Vagina (tissue), 2 donors: Measurements from ENCODE around the gene BMERB1. TPM values are rescaled to one million over a fixed set of nuclear protein-coding genes. Genes with fewer than 3 reads are reported as not detected.
A peak's percentile ranks its signal among the peaks of the same experiment; 100 is the strongest.

Source experiments
- DNase-seq, 2 donors: peaks; one replicate each; pipeline ENCODE4 v3.0.0-alpha.2; 2017; ENCODE audit errors: extremely low spot score in 2 of 2
- H3K27ac ChIP-seq: fragments of 200-600 bp; sonication (generic); one replicate; pipeline ENCODE4 v1.5.1; 2019
- H3K27me3 ChIP-seq: fragments of 200-600 bp; sonication (generic); one replicate; pipeline ENCODE4 v1.5.1; 2019
- H3K36me3 ChIP-seq, 2 donors: fragments of 200-600 bp; sonication (generic); one replicate each; pipeline ENCODE4 v1.5.1; 2017 to 2019
- H3K4me1 ChIP-seq: fragments of 200-600 bp; sonication (generic); one replicate; pipeline ENCODE4 v1.5.1; 2019
- H3K4me3 ChIP-seq, 2 donors: fragments of 200-600 bp; sonication (generic); 1 replicate in 1 of 2; 2 replicates in 1 of 2; pipeline ENCODE4 v1.5.1; 2016 to 2019
- H3K9me3 ChIP-seq: fragments of 200-600 bp; sonication (generic); one replicate; pipeline ENCODE4 v1.5.1; 2019
- CTCF ChIP-seq, 3 experiments: fragments of 450-650 bp in 2 of 3; fragments of 200-600 bp in 1 of 3; sonication (generic) in 1 of 3; IDR thresholded peaks; one replicate each; pipeline ENCODE4 v1.5.1; 2017 to 2019; ENCODE audit warnings: antibody characterized with exemption in 3 of 3, mild to moderate bottlenecking in 2 of 3, moderate library complexity in 2 of 3
- POLR2A ChIP-seq, 2 donors: fragments of 450-650 bp; IDR thresholded peaks; one replicate each; pipeline ENCODE4 v1.6.1; 2017; ENCODE audit warnings: antibody characterized with exemption in 2 of 2, mild to moderate bottlenecking in 2 of 2, moderate library complexity in 2 of 2
- POLR2AphosphoS5 ChIP-seq, 2 donors: sonication (generic); formaldehyde crosslinking; IDR thresholded peaks; one replicate each; pipeline ENCODE4 v1.9.0; 2017; ENCODE audit warnings: antibody characterized with exemption in 2 of 2, mild to moderate bottlenecking in 2 of 2, low read depth in 1 of 2; ENCODE audit not compliant: insufficient read depth in 1 of 2
- intact Hi-C: fragments of 100-400 bp; cut with DNase I; formaldehyde crosslinking; loops from one replicate; pipeline ENCODE4 v1.15.1; 2023
- total RNA-seq: library from RNA; depleted of rRNA; stranded (reverse); fragments of >200 nt; gene quantifications from one replicate; pipeline ENCODE4 v1.2.3, GENCODE V29; 2016

Gene BMERB1
- total RNA-seq, 1 donor from 2014 or later = 46.9 TPM

GRCh38 chr16:15515992-15516391 lies 81.6 kb downstream of the BMERB1 start:
- intact Hi-C loops = loop anchor here (10.0 kb wide), 2 partner anchors 59 to 81 kb away; partner anchors contain the start of gene BMERB1
- Histone ChIP-seq H3K36me3 (no peaks in the 10 kb centered on the region), H3K4me3 (no peak overlapping the region), H3K27me3 (no peaks in the 10 kb centered on the region), H3K4me1 (peaks cover 13% of the 10 kb centered on the region), H3K9me3 (no peaks in the 10 kb centered on the region), H3K27ac (no peak overlapping the region)
- no peak for TF ChIP-seq POLR2AphosphoS5 (IDR thresholded peaks at IDR 0.05; ENCODE audit: insufficient read depth in 1 of 2, low read depth in 1 of 2)
- no peak for TF ChIP-seq POLR2A (IDR thresholded peaks at IDR 0.05)
- no peak for TF ChIP-seq CTCF (IDR thresholded peaks at IDR 0.05)
- no peak for DNase-seq

GRCh38 chr16:15516609-15517008 lies 82.2 kb downstream of the BMERB1 start:
- Histone ChIP-seq H3K9me3 (no peaks in the 10 kb centered on the region), H3K4me3 (no peak overlapping the region), H3K27me3 (no peaks in the 10 kb centered on the region), H3K36me3 (no peaks in the 10 kb centered on the region), H3K4me1 (peaks cover 19% of the 10 kb centered on the region), H3K27ac (no peak overlapping the region)
- no peak for DNase-seq
- TF ChIP-seq POLR2AphosphoS5 (IDR thresholded peaks at IDR 0.05; ENCODE audit: insufficient read depth in 1 of 2, low read depth in 1 of 2) (no peak), CTCF (IDR thresholded peaks at IDR 0.05) (no peak), POLR2A (IDR thresholded peaks at IDR 0.05) (no peak)
- intact Hi-C loops = loop anchor here (10.0 kb wide), 2 partner anchors 58 to 82 kb away; partner anchors contain the start of gene BMERB1

- no peak overlapping the region for H3K4me3 ChIP-seq
- H3K27me3 ChIP-seq = no peaks in the 10 kb centered on the region
- no peaks in the 10 kb centered on the region for H3K9me3 ChIP-seq
- TF ChIP-seq POLR2A (IDR thresholded peaks at IDR 0.05) (no peak), CTCF (IDR thresholded peaks at IDR 0.05) (no peak), POLR2AphosphoS5 (IDR thresholded peaks at IDR 0.05; ENCODE audit: insufficient read depth in 1 of 2, low read depth in 1 of 2) (no peak)
- no peak for DNase-seq
- peaks cover 32% of the 10 kb centered on the region for H3K4me1 ChIP-seq
- peak overlapping the region; percentile 58 for H3K27ac ChIP-seq
- no peaks in the 10 kb centered on the region for H3K36me3 ChIP-seq
- intact Hi-C loops = loop anchor here (10.0 kb wide), 2 partner anchors 57 to 83 kb away; partner anchors contain the start of gene BMERB1
Observed at GRCh38 chr16:15517743-15518377, 83.5 kb downstream of the BMERB1 start.

- no peaks in the 10 kb centered on the region for H3K27me3 ChIP-seq
- H3K9me3 ChIP-seq = no peaks in the 10 kb centered on the region
- H3K27ac ChIP-seq = peak overlapping the region; percentile 58
- peak in 1 of 2 donors; percentile 91 for DNase-seq
- TF ChIP-seq POLR2A (IDR thresholded peaks at IDR 0.05) (no peak), POLR2AphosphoS5 (IDR thresholded peaks at IDR 0.05; ENCODE audit: insufficient read depth in 1 of 2, low read depth in 1 of 2) (peak in 1 of 2 donors; percentile 17), CTCF (IDR thresholded peaks at IDR 0.05) (no peak)
- intact Hi-C loops = loop anchor here (10.0 kb wide), 2 partner anchors 56 to 84 kb away; partner anchors contain the start of gene BMERB1
- H3K4me1 ChIP-seq = peaks cover 38% of the 10 kb centered on the region
- no peaks in the 10 kb centered on the region for H3K36me3 ChIP-seq
- H3K4me3 ChIP-seq = no peak overlapping the region
Observed at GRCh38 chr16:15518381-15519351, 84.3 kb downstream of the BMERB1 start.
